CD8-positive, alpha-beta memory T cell (primary cell): ENCODE measurements around the gene NRIP2. TPM values are rescaled to one million over a fixed set of nuclear protein-coding genes. Genes with fewer than 3 reads are reported as not detected.
A peak's percentile ranks its signal among the peaks of the same experiment; 100 is the strongest.

Experiments
- CTCF ChIA-PET: fragments of 350-600 bp; sonication (Branson Sonifier 250); formaldehyde crosslinking; loops from one replicate; lab custom pipeline; 2021; ENCODE audit warnings: antibody characterized with exemption; lab: Charles Lee
- POLR2A ChIA-PET: fragments of 350-600 bp; sonication (Branson Sonifier 250); formaldehyde crosslinking; loops from one replicate; lab custom pipeline; 2021; ENCODE audit warnings: antibody characterized with exemption; lab: Charles Lee
- DNase-seq, 5 donors: peaks; one replicate each; pipeline versions ENCODE4 v3.0.0 to v3.0.0-alpha.2; 2020 to 2022; ENCODE audit warnings: mixed read lengths in 1 of 5
- H3K27ac ChIP-seq: one replicate; pipeline ENCODE4 v1.7.0; 2013; ENCODE audit warnings: low read depth, mild to moderate bottlenecking, low read length, moderate library complexity
- H3K27me3 ChIP-seq: 2 replicates; pipeline ENCODE4 v1.7.0; 2013; ENCODE audit warnings: low read length, mild to moderate bottlenecking; ENCODE audit not compliant: insufficient read depth, poor library complexity, severe bottlenecking
- H3K36me3 ChIP-seq: 2 replicates; pipeline ENCODE4 v1.7.0; 2013; ENCODE audit warnings: mild to moderate bottlenecking, low read length, moderate library complexity; ENCODE audit not compliant: insufficient read depth
- H3K4me1 ChIP-seq: 2 replicates; pipeline ENCODE4 v1.7.0; 2013; ENCODE audit warnings: mild to moderate bottlenecking, low read length, moderate library complexity; ENCODE audit not compliant: insufficient read depth
- H3K4me3 ChIP-seq: 2 replicates; pipeline ENCODE4 v1.7.0; 2013; ENCODE audit warnings: mild to moderate bottlenecking, low read length
- H3K9me3 ChIP-seq: 2 replicates; pipeline ENCODE4 v1.7.0; 2013; ENCODE audit warnings: mild to moderate bottlenecking, low read length
- H3K27ac Mint-ChIP-seq, 8 donors: one replicate each; pipeline ENCODE4 v1.8.0; 2020 to 2021; ENCODE audit warnings: mixed read lengths in 8 of 8, mild to moderate bottlenecking in 6 of 8, inconsistent platforms in 3 of 8, moderate library complexity in 3 of 8
- H3K27me3 Mint-ChIP-seq, 2 donors: one replicate each; pipeline ENCODE4 v1.8.0; 2020 to 2021; ENCODE audit warnings: mixed read lengths in 2 of 2, mild to moderate bottlenecking in 1 of 2, moderate library complexity in 1 of 2
- H3K36me3 Mint-ChIP-seq, 3 donors: one replicate each; pipeline ENCODE4 v1.8.0; 2020 to 2021; ENCODE audit warnings: mixed read lengths in 3 of 3, inconsistent platforms in 1 of 3, mild to moderate bottlenecking in 1 of 3
- H3K4me1 Mint-ChIP-seq, 3 donors: one replicate each; pipeline ENCODE4 v1.8.0; 2020 to 2021; ENCODE audit warnings: mixed read lengths in 3 of 3, inconsistent platforms in 1 of 3, mild to moderate bottlenecking in 1 of 3
- H3K4me3 Mint-ChIP-seq, 7 donors: one replicate each; pipeline ENCODE4 v1.8.0; 2020 to 2021; ENCODE audit warnings: mixed read lengths in 7 of 7, mild to moderate bottlenecking in 6 of 7, moderate library complexity in 4 of 7, inconsistent platforms in 2 of 7
- H3K9me3 Mint-ChIP-seq, 5 donors: one replicate each; pipeline ENCODE4 v1.8.0; 2020 to 2022; ENCODE audit warnings: mixed read lengths in 5 of 5, mild to moderate bottlenecking in 3 of 5, moderate library complexity in 2 of 5, inconsistent platforms in 1 of 5
- polyA plus RNA-seq: library from polyadenylated mRNA; unstranded; fragments of 300-500 nt; fragmentation: Illumina TruSeq; gene quantifications from one replicate; pipeline ENCODE4 v1.2.3, GENCODE V29; 2021
- total RNA-seq, 2 experiments: library from RNA; stranded (reverse); gene quantifications; one replicate each; pipeline ENCODE4 v1.2.3, GENCODE V29; 2021

The NRIP2 gene
- total and polyA plus RNA-seq, 3 experiments from 2014 or later, result 0.82 TPM; not detected in 2

DNA sequence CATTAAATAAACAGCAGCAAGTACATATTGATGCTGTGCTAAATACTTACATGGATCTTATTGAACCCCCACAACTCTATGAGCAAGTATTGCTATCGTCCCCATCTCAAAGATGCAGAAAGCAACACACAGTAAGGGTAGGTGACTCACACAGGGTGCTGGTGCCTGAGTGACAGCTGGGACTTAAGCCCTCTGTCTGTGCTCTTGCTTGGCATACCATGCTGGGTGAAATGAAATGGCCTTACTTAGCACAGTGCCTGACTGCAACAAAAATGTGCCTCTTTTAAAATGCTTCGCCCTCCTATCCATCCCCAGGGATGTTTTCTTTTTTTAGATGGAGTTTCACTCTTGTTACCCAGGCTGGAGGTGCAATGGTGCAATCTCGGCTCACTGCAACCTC lies 21.2 kb upstream of the NRIP2 start:
- Mint-ChIP-seq H3K36me3 (peaks cover 0 to 54% (median 8%) of the 10 kb centered on the region in 3 donors), H3K27me3 (no peaks in the 10 kb centered on the region), H3K4me3 (no peak overlapping the region), H3K9me3 (no peaks in the 10 kb centered on the region), H3K27ac (peak overlapping the region in 5 of 8 donors; percentile 23 to 63 (median 32)), H3K4me1 (no peaks in the 10 kb centered on the region)
- H3K9me3 ChIP-seq, result no peaks in the 10 kb centered on the region
- no peaks in the 10 kb centered on the region for H3K36me3 ChIP-seq
- H3K27me3 ChIP-seq, result no peaks in the 10 kb centered on the region
- no peak overlapping the region for H3K4me3 ChIP-seq
- H3K4me1 ChIP-seq, result no peaks in the 10 kb centered on the region
- CTCF ChIA-PET, result no interaction called here
- no peak overlapping the region for H3K27ac ChIP-seq
- DNase-seq, result no peak
- POLR2A ChIA-PET, result no interaction called here

DNA sequence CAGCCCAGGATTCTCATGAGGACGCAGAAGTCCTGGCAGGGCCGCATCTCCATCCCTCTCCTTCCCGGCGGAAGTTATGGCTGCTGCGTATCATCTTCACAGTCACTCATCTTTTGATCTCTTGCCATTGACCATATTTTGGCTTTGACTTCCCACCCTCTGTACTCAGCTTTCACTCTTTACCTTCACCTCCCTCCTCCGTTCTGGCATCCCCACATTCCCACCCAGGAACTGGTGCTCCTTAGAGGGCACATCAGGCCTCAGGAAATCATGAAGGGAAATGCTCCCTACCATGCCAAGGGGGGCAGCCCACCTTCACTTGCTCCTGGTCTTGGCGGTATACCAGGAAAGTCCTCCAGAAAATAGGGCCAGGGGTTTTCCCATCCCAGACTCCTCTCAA lies 20.7 kb upstream of the NRIP2 start:
- Mint-ChIP-seq H3K4me1 (no peaks in the 10 kb centered on the region), H3K4me3 (no peak overlapping the region), H3K27ac (peak overlapping the region in 1 of 8 donors; percentile 57), H3K9me3 (no peaks in the 10 kb centered on the region), H3K27me3 (no peaks in the 10 kb centered on the region), H3K36me3 (peaks cover 0 to 55% (median 8%) of the 10 kb centered on the region in 3 donors)
- ChIA-PET CTCF (no interaction called here), POLR2A (no interaction called here)
- H3K4me3 ChIP-seq, result no peak overlapping the region
- no peaks in the 10 kb centered on the region for H3K4me1 ChIP-seq
- H3K27me3 ChIP-seq, result no peaks in the 10 kb centered on the region
- no peaks in the 10 kb centered on the region for H3K36me3 ChIP-seq
- H3K27ac ChIP-seq, result no peak overlapping the region
- no peaks in the 10 kb centered on the region for H3K9me3 ChIP-seq
- no peak for DNase-seq

DNA sequence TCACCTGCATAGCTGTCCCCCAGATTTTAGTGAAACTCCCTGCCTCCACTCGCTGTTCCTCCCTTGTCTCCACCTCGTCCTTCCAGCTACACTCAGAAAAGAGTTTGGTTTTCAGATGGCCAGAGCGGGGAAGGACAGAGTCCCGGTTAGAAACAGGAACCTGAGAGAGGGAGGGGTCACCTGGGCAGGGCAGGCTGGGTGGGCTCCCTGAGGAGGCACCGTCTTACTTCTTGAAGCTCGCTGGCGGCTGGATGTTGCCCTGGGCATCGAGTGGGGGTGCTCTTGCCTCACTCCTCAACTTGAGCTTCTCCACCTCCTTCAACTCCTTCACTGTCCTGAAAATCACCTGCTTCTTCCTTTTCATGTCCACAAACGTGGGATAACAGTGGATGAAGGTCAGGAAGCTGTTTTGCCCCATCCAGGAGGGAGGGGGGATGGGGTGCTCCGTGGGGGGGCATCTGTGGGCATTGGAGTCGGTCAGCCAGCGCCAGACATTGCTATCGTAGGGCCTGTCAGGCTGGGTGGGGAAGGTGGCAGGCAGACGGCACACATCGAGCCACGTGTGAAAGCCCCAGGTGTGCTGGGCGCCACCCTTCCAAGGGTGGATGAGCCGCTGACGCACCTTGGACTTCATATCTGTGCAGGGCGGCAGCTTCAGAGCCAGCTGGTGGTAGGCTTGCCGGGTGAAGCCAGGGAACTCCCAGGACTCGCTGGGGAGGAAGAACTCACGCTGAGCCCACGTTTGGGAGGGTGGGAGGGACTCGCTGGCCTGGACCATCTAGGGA lies 20.0 kb upstream of the NRIP2 start:
- Histone ChIP-seq H3K27ac (no peak overlapping the region), H3K4me1 (no peaks in the 10 kb centered on the region), H3K27me3 (no peaks in the 10 kb centered on the region), H3K36me3 (no peaks in the 10 kb centered on the region), H3K9me3 (no peaks in the 10 kb centered on the region), H3K4me3 (no peak overlapping the region)
- DNase-seq, result no peak
- H3K36me3 Mint-ChIP-seq, result peaks cover 0 to 56% (median 8%) of the 10 kb centered on the region in 3 donors
- no peaks in the 10 kb centered on the region for H3K27me3 Mint-ChIP-seq
- CTCF ChIA-PET, result interaction anchor here (1.3 kb wide), 1 partner anchor 17 kb away, joined by 3 read pairs; no protein-coding TSS in a partner anchor
- H3K27ac Mint-ChIP-seq, result peak overlapping the region in 1 of 8 donors; percentile 75
- H3K4me3 Mint-ChIP-seq, result no peak overlapping the region
- POLR2A ChIA-PET, result no interaction called here
- no peaks in the 10 kb centered on the region for H3K9me3 Mint-ChIP-seq
- H3K4me1 Mint-ChIP-seq, result no peaks in the 10 kb centered on the region

DNA sequence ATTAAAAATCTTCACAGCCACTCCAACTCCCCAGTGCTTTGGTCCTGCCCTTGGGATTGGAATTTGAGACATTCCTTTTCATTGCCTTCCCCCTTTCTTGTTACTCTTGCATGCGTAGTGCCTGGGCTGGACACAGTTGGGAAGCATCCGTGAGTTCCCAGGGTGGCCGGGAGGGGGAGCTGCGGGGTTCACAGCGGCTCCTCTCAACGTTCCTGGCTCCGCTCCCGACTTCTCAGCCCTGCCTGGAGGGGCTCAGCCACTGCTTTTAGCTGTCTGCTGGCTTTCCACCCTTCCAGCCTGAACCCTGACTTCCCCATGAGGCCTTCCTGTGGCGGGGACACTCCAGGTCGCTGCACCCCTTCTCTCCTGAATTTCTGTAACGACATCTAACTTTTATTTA lies 18.8 kb upstream of the NRIP2 start:
- H3K36me3 ChIP-seq, result no peaks in the 10 kb centered on the region
- no peak overlapping the region for H3K27ac Mint-ChIP-seq
- H3K4me1 ChIP-seq, result no peaks in the 10 kb centered on the region
- CTCF ChIA-PET, result interaction anchor here (1.3 kb wide), 1 partner anchor 16 kb away, joined by 3 read pairs; no protein-coding TSS in a partner anchor
- no peak overlapping the region for H3K4me3 Mint-ChIP-seq
- H3K27me3 Mint-ChIP-seq, result no peaks in the 10 kb centered on the region
- peaks cover 0 to 64% (median 10%) of the 10 kb centered on the region in 3 donors for H3K36me3 Mint-ChIP-seq
- no peaks in the 10 kb centered on the region for H3K9me3 ChIP-seq
- no peak overlapping the region for H3K27ac ChIP-seq
- H3K9me3 Mint-ChIP-seq, result no peaks in the 10 kb centered on the region
- POLR2A ChIA-PET, result no interaction called here
- no peak overlapping the region for H3K4me3 ChIP-seq
- H3K4me1 Mint-ChIP-seq, result no peaks in the 10 kb centered on the region
- DNase-seq, result peak in 3 of 5 donors; percentile 7 to 17 (median 12)
- no peaks in the 10 kb centered on the region for H3K27me3 ChIP-seq

DNA sequence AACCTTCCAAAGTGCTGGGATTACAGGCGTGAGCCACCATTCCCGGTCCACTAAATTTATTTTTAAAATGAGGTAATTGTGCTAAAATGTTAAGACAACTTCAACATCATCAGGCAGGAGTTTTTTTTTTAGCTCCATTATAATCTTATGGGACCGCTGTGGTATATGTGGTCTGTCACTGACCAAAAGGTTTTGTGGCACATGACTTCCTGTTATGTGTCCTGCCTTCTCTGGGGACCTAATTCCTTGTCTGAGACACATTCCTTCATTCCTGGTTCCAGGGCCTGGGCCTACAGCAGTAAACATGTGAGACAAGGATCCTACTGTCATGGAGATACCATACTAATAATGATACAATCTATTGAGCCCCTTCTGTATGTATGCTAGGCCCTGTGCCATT lies 17.1 kb upstream of the NRIP2 start:
- H3K27ac Mint-ChIP-seq, result no peak overlapping the region
- Histone ChIP-seq H3K27me3 (no peaks in the 10 kb centered on the region), H3K36me3 (no peaks in the 10 kb centered on the region), H3K4me3 (no peak overlapping the region), H3K9me3 (no peaks in the 10 kb centered on the region), H3K27ac (no peak overlapping the region), H3K4me1 (no peaks in the 10 kb centered on the region)
- H3K4me3 Mint-ChIP-seq, result no peak overlapping the region
- DNase-seq, result no peak
- H3K36me3 Mint-ChIP-seq, result peaks cover 0 to 64% (median 8%) of the 10 kb centered on the region in 3 donors
- ChIA-PET POLR2A (no interaction called here), CTCF (interaction anchor here (1.0 kb wide), 1 partner anchor 93 kb away, joined by 3 read pairs; no protein-coding TSS in a partner anchor)
- no peaks in the 10 kb centered on the region for H3K9me3 Mint-ChIP-seq
- no peaks in the 10 kb centered on the region for H3K4me1 Mint-ChIP-seq
- H3K27me3 Mint-ChIP-seq, result no peaks in the 10 kb centered on the region

DNA sequence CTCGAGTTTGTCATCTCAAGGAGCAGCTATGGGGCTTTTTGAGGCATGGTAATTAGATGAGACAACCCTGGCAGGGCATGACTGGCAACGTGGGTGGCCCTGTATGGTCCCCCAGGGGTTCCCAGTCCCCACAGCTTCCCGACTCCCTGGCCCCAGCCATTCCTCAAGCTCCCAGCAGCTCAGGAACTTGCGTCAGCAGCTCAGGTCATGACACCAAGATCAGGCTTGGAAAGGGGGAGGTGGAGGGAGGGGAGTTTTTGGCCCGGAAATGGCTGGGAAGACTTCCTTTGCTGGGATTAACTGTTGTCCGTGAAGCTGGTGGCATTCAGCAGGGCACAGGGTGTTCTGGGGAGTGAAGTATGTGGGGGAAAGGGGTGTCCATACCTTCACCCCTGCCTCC lies 10.4 kb upstream of the NRIP2 start:
- peaks cover 5 to 69% (median 9%) of the 10 kb centered on the region in 3 donors for H3K36me3 Mint-ChIP-seq
- Histone ChIP-seq H3K4me3 (no peak overlapping the region), H3K27ac (no peak overlapping the region), H3K36me3 (peaks cover 5% of the 10 kb centered on the region), H3K4me1 (no peaks in the 10 kb centered on the region), H3K9me3 (no peaks in the 10 kb centered on the region), H3K27me3 (no peaks in the 10 kb centered on the region)
- no peak overlapping the region for H3K4me3 Mint-ChIP-seq
- no peaks in the 10 kb centered on the region for H3K4me1 Mint-ChIP-seq
- CTCF ChIA-PET, result interaction anchor here (1.3 kb wide), 1 partner anchor 41 kb away, joined by 4 read pairs; no protein-coding TSS in a partner anchor
- no peaks in the 10 kb centered on the region for H3K27me3 Mint-ChIP-seq
- POLR2A ChIA-PET, result no interaction called here
- DNase-seq, result no peak
- H3K9me3 Mint-ChIP-seq, result no peaks in the 10 kb centered on the region
- H3K27ac Mint-ChIP-seq, result peak overlapping the region in 1 of 8 donors; percentile 17

DNA sequence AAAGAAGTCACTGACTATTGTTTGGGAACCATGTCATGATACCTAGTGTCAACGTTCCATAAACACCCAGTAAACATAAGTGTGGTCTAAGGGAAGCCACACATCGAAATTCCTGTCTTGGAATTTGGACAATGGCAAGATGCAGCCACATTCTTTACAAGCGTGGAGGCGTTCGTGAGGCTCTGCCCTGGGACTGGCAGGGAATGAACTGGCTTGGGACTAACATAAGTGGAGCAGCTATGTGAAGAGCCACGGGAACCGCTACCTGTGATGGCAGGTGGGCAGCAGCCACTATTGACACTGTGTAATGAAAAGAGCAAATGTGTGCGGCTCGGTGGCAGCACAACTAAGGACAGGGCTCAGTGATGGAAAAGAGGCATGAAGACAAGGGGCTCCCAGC lies 10.0 kb upstream of the NRIP2 start:
- no peak overlapping the region for H3K27ac ChIP-seq
- H3K4me1 ChIP-seq, result no peaks in the 10 kb centered on the region
- CTCF ChIA-PET, result interaction anchor here (1.3 kb wide), 1 partner anchor 41 kb away, joined by 4 read pairs; no protein-coding TSS in a partner anchor
- no peak for DNase-seq
- POLR2A ChIA-PET, result no interaction called here
- H3K36me3 ChIP-seq, result peaks cover 5% of the 10 kb centered on the region
- Mint-ChIP-seq H3K4me1 (no peaks in the 10 kb centered on the region), H3K27me3 (no peaks in the 10 kb centered on the region), H3K4me3 (peak overlapping the region in 1 of 7 donors; percentile 42), H3K9me3 (no peaks in the 10 kb centered on the region), H3K27ac (peak overlapping the region in 2 of 8 donors; percentile 42 to 66), H3K36me3 (peaks cover 8 to 70% (median 11%) of the 10 kb centered on the region in 3 donors)
- H3K9me3 ChIP-seq, result no peaks in the 10 kb centered on the region
- H3K27me3 ChIP-seq, result no peaks in the 10 kb centered on the region
- no peak overlapping the region for H3K4me3 ChIP-seq

DNA sequence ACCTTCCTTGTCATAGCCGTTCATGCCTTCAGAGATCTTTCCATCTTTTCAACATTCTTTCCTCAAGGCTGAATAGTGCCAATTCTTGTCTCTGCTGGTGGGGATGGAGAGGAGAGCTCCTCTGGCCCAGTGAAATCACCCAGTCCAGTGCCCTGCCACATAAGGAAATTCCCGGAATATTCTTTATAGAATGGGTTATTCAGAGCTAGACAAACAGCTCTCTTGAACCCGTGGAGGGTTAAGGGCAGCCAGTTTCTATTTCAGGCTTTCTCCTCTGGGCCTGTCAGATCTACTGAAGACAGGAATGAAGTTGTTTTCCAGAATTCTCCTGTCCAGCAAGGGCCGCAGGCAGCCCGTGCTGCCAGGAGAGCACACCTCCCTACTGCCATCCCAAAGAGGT lies 8.1 kb upstream of the NRIP2 start:
- no peak overlapping the region for H3K27ac Mint-ChIP-seq
- H3K9me3 Mint-ChIP-seq, result no peaks in the 10 kb centered on the region
- no peak overlapping the region for H3K4me3 ChIP-seq
- H3K4me1 Mint-ChIP-seq, result no peaks in the 10 kb centered on the region
- CTCF ChIA-PET, result no interaction called here
- no peak for DNase-seq
- H3K36me3 Mint-ChIP-seq, result peaks cover 16 to 69% (median 16%) of the 10 kb centered on the region in 3 donors
- no peaks in the 10 kb centered on the region for H3K27me3 ChIP-seq
- H3K9me3 ChIP-seq, result no peaks in the 10 kb centered on the region
- no peak overlapping the region for H3K27ac ChIP-seq
- POLR2A ChIA-PET, result no interaction called here
- no peak overlapping the region for H3K4me3 Mint-ChIP-seq
- H3K4me1 ChIP-seq, result no peaks in the 10 kb centered on the region
- peaks cover 13% of the 10 kb centered on the region for H3K36me3 ChIP-seq
- H3K27me3 Mint-ChIP-seq, result no peaks in the 10 kb centered on the region
